Measurements from ENCODE around the gene PEDS1.

GRCh38 chr20:50108556-50109235 lies 44.8 kb downstream of the PEDS1 start:
- TF ChIP-seq CTCF (IDR thresholded peaks at IDR 0.05; ENCODE audit: insufficient read depth, low read depth, low read length) (no peak), EZH2 (IDR thresholded peaks at IDR 0.05; ENCODE audit: insufficient read depth, low read length) (no peak)
